KMS-11 (cell line): ENCODE data around the gene TIFAB.

ENCODE experiments used
- H2AFZ ChIP-seq: fragments of 200-600 bp; sonication (generic); 2 replicates; pipeline ENCODE4 v1.6.1; 2016; ENCODE audit warnings: antibody characterized with exemption, mixed run types, low read depth
- H3K27ac ChIP-seq: fragments of 200-600 bp; sonication (generic); 2 replicates; pipeline ENCODE4 v1.6.1; 2016; ENCODE audit warnings: mild to moderate bottlenecking, mixed run types
- H3K27me3 ChIP-seq: fragments of 200-600 bp; sonication (generic); 2 replicates; pipeline ENCODE4 v1.6.1; 2017; ENCODE audit warnings: mild to moderate bottlenecking, low read depth, mixed run types, moderate library complexity; ENCODE audit not compliant: insufficient read depth
- H3K36me3 ChIP-seq: fragments of 200-600 bp; sonication (generic); 2 replicates; pipeline ENCODE4 v1.6.1; 2017; ENCODE audit warnings: mild to moderate bottlenecking, mixed run types; ENCODE audit not compliant: insufficient read depth
- H3K4me1 ChIP-seq: fragments of 200-600 bp; sonication (generic); 2 replicates; pipeline ENCODE4 v1.6.1; 2016; ENCODE audit warnings: mild to moderate bottlenecking, low read depth, mixed run types; ENCODE audit not compliant: poor library complexity, severe bottlenecking
- H3K4me2 ChIP-seq: fragments of 200-600 bp; sonication (generic); 2 replicates; pipeline ENCODE4 v1.7.0; 2016; ENCODE audit warnings: mild to moderate bottlenecking, mixed run types
- H3K4me3 ChIP-seq: fragments of 200-600 bp; sonication (generic); IDR thresholded peaks from 2 replicates; pipeline ENCODE4 v1.6.1; 2017; ENCODE audit warnings: low read depth, low read length, mixed read lengths; ENCODE audit not compliant: insufficient read depth
- H3K79me2 ChIP-seq: fragments of 200-600 bp; sonication (generic); 2 replicates; pipeline ENCODE4 v1.6.1; 2016; ENCODE audit warnings: low read depth, mixed run types; ENCODE audit not compliant: insufficient read depth
- H3K9ac ChIP-seq: fragments of 200-600 bp; sonication (generic); 2 replicates; pipeline ENCODE4 v1.6.1; 2016; ENCODE audit warnings: mild to moderate bottlenecking, mixed run types
- H4K20me1 ChIP-seq: fragments of 200-600 bp; sonication (generic); 2 replicates; pipeline ENCODE4 v1.6.1; 2016; ENCODE audit warnings: mild to moderate bottlenecking, mixed run types; ENCODE audit not compliant: insufficient read depth
- CTCF ChIP-seq: fragments of 200-600 bp; sonication (generic); conservative IDR thresholded peaks from 2 replicates; pipeline ENCODE4 v1.6.1; 2017; ENCODE audit warnings: low read depth, mild to moderate bottlenecking, antibody characterized with exemption, low read length, moderate library complexity, mixed read lengths

Gene TIFAB

DNA sequence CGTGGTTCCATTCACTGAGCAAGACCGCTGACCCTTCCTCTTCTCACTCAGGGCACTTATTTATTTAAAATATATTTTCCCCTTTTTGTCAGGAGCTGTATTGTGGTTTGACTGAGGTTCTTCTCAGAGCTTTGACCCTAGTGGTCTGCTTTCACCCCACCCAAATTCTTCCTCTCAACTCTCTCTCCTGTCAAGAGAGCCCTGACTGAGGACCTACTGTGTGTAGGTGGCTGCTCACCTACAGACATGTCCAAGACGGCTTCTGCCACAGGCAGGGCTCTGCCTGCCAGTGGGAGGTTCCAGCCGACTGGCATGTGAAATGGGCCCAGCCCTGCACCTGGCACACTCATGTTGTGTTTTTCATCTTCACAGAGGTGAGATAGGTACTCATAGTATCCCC lies 10.2 kb downstream of the TIFAB start:
- Histone ChIP-seq H3K4me2 (no peak overlapping the region), H3K36me3 (no peaks in the 10 kb centered on the region), H2AFZ (no peak overlapping the region), H3K27ac (no peak overlapping the region), H3K79me2 (no peaks in the 10 kb centered on the region), H3K9ac (no peak overlapping the region), H3K27me3 (no peaks in the 10 kb centered on the region), H4K20me1 (no peaks in the 10 kb centered on the region), H3K4me1 (no peaks in the 10 kb centered on the region), H3K4me3 (no peak overlapping the region)
- no peak for TF ChIP-seq CTCF

- no peaks in the 10 kb centered on the region for H3K4me1 ChIP-seq
- no peak for TF ChIP-seq CTCF
- no peak overlapping the region for H3K9ac ChIP-seq
- H3K79me2 ChIP-seq = no peaks in the 10 kb centered on the region
- no peak overlapping the region for H3K27ac ChIP-seq
- H3K4me2 ChIP-seq = no peak overlapping the region
- H2AFZ ChIP-seq = no peak overlapping the region
- no peaks in the 10 kb centered on the region for H3K36me3 ChIP-seq
- no peak overlapping the region for H3K4me3 ChIP-seq
- H3K27me3 ChIP-seq = no peaks in the 10 kb centered on the region
- H4K20me1 ChIP-seq = no peaks in the 10 kb centered on the region
These were observed 10.8 kb downstream of the TIFAB start for GRCh38 chr5:135441350-135441831.

DNA sequence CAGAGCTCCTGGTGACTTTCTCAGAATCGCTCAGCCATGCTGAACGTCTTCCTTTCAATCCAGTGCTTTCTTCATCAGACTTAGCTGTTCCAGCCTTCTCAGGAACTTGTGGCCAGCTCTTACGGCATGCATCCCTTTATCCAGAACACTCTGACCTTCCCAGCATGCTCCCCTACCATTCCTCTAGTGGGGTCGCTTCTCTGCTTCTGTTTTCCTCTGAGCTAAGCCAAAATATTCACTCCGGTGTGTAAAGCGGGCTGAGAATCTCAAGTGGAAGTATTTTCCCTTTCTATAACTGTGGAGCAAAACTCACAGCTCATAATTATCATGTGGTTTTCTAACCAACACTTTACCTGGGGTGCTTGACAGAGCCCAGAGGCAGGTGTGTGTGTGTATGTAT lies 11.2 kb downstream of the TIFAB start:
- Histone ChIP-seq H2AFZ (no peak overlapping the region), H3K4me1 (no peaks in the 10 kb centered on the region), H3K79me2 (no peaks in the 10 kb centered on the region), H3K27ac (no peak overlapping the region), H4K20me1 (no peaks in the 10 kb centered on the region), H3K9ac (no peak overlapping the region), H3K36me3 (no peaks in the 10 kb centered on the region), H3K4me3 (no peak overlapping the region), H3K27me3 (no peaks in the 10 kb centered on the region), H3K4me2 (no peak overlapping the region)
- TF ChIP-seq CTCF = no peak

GRCh38 chr5:135439231-135440205 lies 12.6 kb downstream of the TIFAB start:
- Histone ChIP-seq H3K27ac (no peak overlapping the region), H3K9ac (no peak overlapping the region), H3K4me1 (no peaks in the 10 kb centered on the region), H4K20me1 (no peaks in the 10 kb centered on the region), H3K27me3 (no peaks in the 10 kb centered on the region), H3K4me2 (no peak overlapping the region), H3K79me2 (no peaks in the 10 kb centered on the region), H2AFZ (no peak overlapping the region), H3K4me3 (no peak overlapping the region), H3K36me3 (no peaks in the 10 kb centered on the region)
- no peak for TF ChIP-seq CTCF
